GM12878 (cell line): ENCODE data around the gene NUDT12. TPM values are rescaled to one million over a fixed set of nuclear protein-coding genes. Genes with fewer than 3 reads are reported as not detected.

Experiments
- ATAC-seq: fragments of 200-7000 bp; cut with Tn5 transposase; 3 replicates; pipeline ENCODE4 v1.9.1; 2020; ENCODE audit warnings: mild to moderate bottlenecking, moderate library complexity
- BruUV-seq: library from RNA; stranded (reverse); fragments of 400-500 nt; replicated peaks from 2 replicates; lab custom pipeline; 2021; lab: Mats Ljungman, UMichigan
- CTCF ChIA-PET: fragments of 300-600 bp; sonication (Branson Sonifier 250); formaldehyde crosslinking; extraction: SDS; loops from one replicate; lab custom pipeline; 2021; ENCODE audit warnings: inconsistent platforms; lab: Yijun Ruan, JAX
- POLR2A ChIA-PET: fragments of 350-600 bp; formaldehyde crosslinking; extraction: SDS; loops from one replicate; lab custom pipeline; 2021; ENCODE audit warnings: inconsistent platforms; lab: Charles Lee
- RAD21 ChIA-PET: fragments of 300-600 bp; sonication (Branson Sonifier 250); formaldehyde crosslinking; loops from one replicate; lab custom pipeline; 2023; ENCODE audit warnings: antibody characterized with exemption; ENCODE audit not compliant: unreplicated experiment; lab: Charles Lee
- SMC1A ChIA-PET: fragments of 300-600 bp; sonication (Branson Sonifier 250); formaldehyde crosslinking; loops from one replicate; lab custom pipeline; 2023; ENCODE audit not compliant: unreplicated experiment, uncharacterized antibody; lab: Charles Lee
- DNase-seq: peaks from one replicate; pipeline ENCODE4 v3.0.0-alpha.2; 2011; ENCODE audit warnings: low read depth, low spot score
- FAIRE-seq: peaks from 3 replicates; lab custom pipeline; 2011; peaks lifted over from hg19 to GRCh38; lab: Jason Lieb, UNC
- H2AFZ ChIP-seq: 2 replicates; pipeline ENCODE4 v1.6.0; 2011; ENCODE audit warnings: low read depth, low read length, control low read depth; ENCODE audit not compliant: control insufficient read depth
- H3K27ac ChIP-seq: 2 replicates; pipeline ENCODE4 v1.5.1; 2011; ENCODE audit warnings: control low read depth; ENCODE audit not compliant: control insufficient read depth, insufficient read depth
- H3K27me3 ChIP-seq, 2 experiments: replicated peaks in 1 of 2; 2 replicates each; pipeline versions ENCODE4 v1.6.0 to v1.6.1; 2011; ENCODE audit warnings: low read length in 1 of 2; ENCODE audit not compliant: control insufficient read depth in 2 of 2, insufficient read depth in 2 of 2
- H3K36me3 ChIP-seq, 2 experiments: 2 replicates each; pipeline ENCODE4 v1.5.1; 2011; ENCODE audit warnings: low read length in 1 of 2; ENCODE audit not compliant: control insufficient read depth in 2 of 2, insufficient read depth in 2 of 2
- H3K4me1 ChIP-seq: 2 replicates; pipeline ENCODE4 v1.6.1; 2011; ENCODE audit warnings: mild to moderate bottlenecking, low read length, moderate library complexity, mixed read lengths; ENCODE audit not compliant: control insufficient read depth, insufficient read depth
- H3K4me2 ChIP-seq: 2 replicates; pipeline ENCODE4 v1.6.0; 2011; ENCODE audit warnings: control low read depth; ENCODE audit not compliant: control insufficient read depth, insufficient read depth
- H3K4me3 ChIP-seq: fragments of 200-600 bp; sonication (generic); 2 replicates; pipeline ENCODE4 v1.5.1; 2016
- H3K79me2 ChIP-seq: 2 replicates; pipeline ENCODE4 v1.6.0; 2011; ENCODE audit warnings: low read length; ENCODE audit not compliant: control insufficient read depth, insufficient read depth
- H3K9ac ChIP-seq: 2 replicates; pipeline ENCODE4 v1.8.0; 2011; ENCODE audit warnings: low read length, control low read depth, mixed read lengths; ENCODE audit not compliant: control insufficient read depth, insufficient read depth
- H3K9me3 ChIP-seq: replicated peaks from 3 replicates; pipeline ENCODE4 v1.5.1; 2011; ENCODE audit warnings: mild to moderate bottlenecking, low read length; ENCODE audit not compliant: control insufficient read depth, insufficient read depth
- H4K20me1 ChIP-seq: 2 replicates; pipeline ENCODE4 v1.6.0; 2011; ENCODE audit not compliant: control insufficient read depth, insufficient read depth
- ASH2L ChIP-seq: fragments of 300-600, 200-600 bp; sonication (generic); IDR thresholded peaks from 2 replicates; pipeline ENCODE4 v1.6.1; 2017; ENCODE audit warnings: low read depth, mild to moderate bottlenecking, borderline replicate concordance
- ATF7 ChIP-seq: fragments of 450-650 bp; IDR thresholded peaks from 2 replicates; pipeline ENCODE4 v1.6.1; 2016; ENCODE audit warnings: low read depth, mild to moderate bottlenecking
- KDM1A ChIP-seq: fragments of 200-600 bp; sonication (generic); IDR thresholded peaks from 2 replicates; pipeline ENCODE4 v1.6.1; 2016; ENCODE audit warnings: borderline replicate concordance
- NR2F1 ChIP-seq: fragments of 450-650 bp; conservative IDR thresholded peaks from 2 replicates; pipeline ENCODE4 v1.6.1; 2017; ENCODE audit warnings: mild to moderate bottlenecking
- POLR2AphosphoS5 ChIP-seq: IDR thresholded peaks from 2 replicates; pipeline ENCODE4 v1.6.1; 2011; ENCODE audit warnings: mild to moderate bottlenecking, low read length, inconsistent platforms
- SPI1 ChIP-seq: IDR thresholded peaks from 2 replicates; pipeline ENCODE4 v1.6.1; 2011; ENCODE audit warnings: low read depth, mild to moderate bottlenecking, low read length, moderate library complexity, borderline replicate concordance; ENCODE audit not compliant: insufficient read depth
- WGBS: methylation state at CpG from one replicate; pipeline ENCODE4 v1.1.6; 2016; ENCODE audit warnings: low lambda C conversion rate; ENCODE audit not compliant: insufficient replicate concordance, insufficient coverage; ENCODE audit errors: missing lambda C conversion rate; 5-methylcytosine and 5-hydroxymethylcytosine counted together
- in situ Hi-C: fragments of 300-500 bp; cut with MboI; formaldehyde crosslinking; loops from 9 replicates; pipeline ENCODE4 v1.14.3; 2018; ENCODE audit warnings: mixed read lengths
- intact Hi-C: fragments of 100-400 bp; cut with micrococcal nuclease; formaldehyde crosslinking; loops from one replicate; pipeline ENCODE4 v1.14.2; 2022; ENCODE audit not compliant: unreplicated experiment
- polyA plus RNA-seq, 11 experiments: library from polyadenylated mRNA; depleted of rRNA in 4 of 11; unstranded in 6 of 11; stranded (reverse) in 5 of 11; fragments of >200 nt; fragmentation: Nextera tagmentation in 4 of 11; fragmentation: Illumina TruSeq in 1 of 11; extraction: Ambion mirVana in 4 of 11; extraction: Trizol in 1 of 11; gene quantifications; 1 replicate in 1 of 11; 2 replicates in 10 of 11; pipeline versions ENCODE4 v1.2.1 to v1.2.3, GENCODE V29; 2011 to 2016; ENCODE audit warnings: inconsistent platforms in 2 of 11, missing spikeins in 2 of 11, low read depth in 1 of 11
- total RNA-seq, 4 experiments: library from RNA; depleted of rRNA in 3 of 4; stranded (reverse); fragments of >200 nt in 3 of 4; fragmentation: Illumina TruSeq in 1 of 4; extraction: Trizol in 1 of 4; gene quantifications; 2 replicates each; pipeline versions ENCODE4 v1.2.1 to v1.2.3, GENCODE V29; 2013 to 2021
- TF ChIP-seq, protein P1 (sequence below): fragments of 450-650 bp; IDR thresholded peaks from 2 replicates; pipeline ENCODE4 v1.6.1; 2017; ENCODE audit warnings: mild to moderate bottlenecking, moderate library complexity
- TF ChIP-seq, protein P2 (sequence below): IDR thresholded peaks from 2 replicates; pipeline ENCODE4 v1.6.1; 2012; ENCODE audit warnings: low read depth, low read length, improper control_type of control experiment
- TF ChIP-seq, protein P3 (sequence below): fragments of 150-350 bp; IDR thresholded peaks from 2 replicates; pipeline ENCODE4 v1.6.1; 2014; ENCODE audit warnings: mild to moderate bottlenecking, low read depth, low read length

Gene NUDT12
- total and polyA plus RNA-seq, 10 of the 15 experiments (the other 5 are each of a cell fraction or from before 2014, with no cell fraction given): 2.9 to 9.0 (median 5.2) TPM

- TF ChIP-seq, protein P1, sequence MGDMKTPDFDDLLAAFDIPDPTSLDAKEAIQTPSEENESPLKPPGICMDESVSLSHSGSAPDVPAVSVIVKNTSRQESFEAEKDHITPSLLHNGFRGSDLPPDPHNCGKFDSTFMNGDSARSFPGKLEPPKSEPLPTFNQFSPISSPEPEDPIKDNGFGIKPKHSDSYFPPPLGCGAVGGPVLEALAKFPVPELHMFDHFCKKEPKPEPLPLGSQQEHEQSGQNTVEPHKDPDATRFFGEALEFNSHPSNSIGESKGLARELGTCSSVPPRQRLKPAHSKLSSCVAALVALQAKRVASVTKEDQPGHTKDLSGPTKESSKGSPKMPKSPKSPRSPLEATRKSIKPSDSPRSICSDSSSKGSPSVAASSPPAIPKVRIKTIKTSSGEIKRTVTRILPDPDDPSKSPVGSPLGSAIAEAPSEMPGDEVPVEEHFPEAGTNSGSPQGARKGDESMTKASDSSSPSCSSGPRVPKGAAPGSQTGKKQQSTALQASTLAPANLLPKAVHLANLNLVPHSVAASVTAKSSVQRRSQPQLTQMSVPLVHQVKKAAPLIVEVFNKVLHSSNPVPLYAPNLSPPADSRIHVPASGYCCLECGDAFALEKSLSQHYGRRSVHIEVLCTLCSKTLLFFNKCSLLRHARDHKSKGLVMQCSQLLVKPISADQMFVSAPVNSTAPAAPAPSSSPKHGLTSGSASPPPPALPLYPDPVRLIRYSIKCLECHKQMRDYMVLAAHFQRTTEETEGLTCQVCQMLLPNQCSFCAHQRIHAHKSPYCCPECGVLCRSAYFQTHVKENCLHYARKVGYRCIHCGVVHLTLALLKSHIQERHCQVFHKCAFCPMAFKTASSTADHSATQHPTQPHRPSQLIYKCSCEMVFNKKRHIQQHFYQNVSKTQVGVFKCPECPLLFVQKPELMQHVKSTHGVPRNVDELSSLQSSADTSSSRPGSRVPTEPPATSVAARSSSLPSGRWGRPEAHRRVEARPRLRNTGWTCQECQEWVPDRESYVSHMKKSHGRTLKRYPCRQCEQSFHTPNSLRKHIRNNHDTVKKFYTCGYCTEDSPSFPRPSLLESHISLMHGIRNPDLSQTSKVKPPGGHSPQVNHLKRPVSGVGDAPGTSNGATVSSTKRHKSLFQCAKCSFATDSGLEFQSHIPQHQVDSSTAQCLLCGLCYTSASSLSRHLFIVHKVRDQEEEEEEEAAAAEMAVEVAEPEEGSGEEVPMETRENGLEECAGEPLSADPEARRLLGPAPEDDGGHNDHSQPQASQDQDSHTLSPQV: no peak
Measured at GRCh38 chr5:103510851-103511553, 51.6 kb downstream of the NUDT12 start (continued).

GRCh38 chr5:103505581-103506305 is 56.8 kb downstream of the NUDT12 start:
- no peaks in the 10 kb centered on the region; a peak in 1 of 4 replicates for H3K27me3 ChIP-seq
- H3K4me2 ChIP-seq: no peak overlapping the region
- no peaks in the 10 kb centered on the region for H3K79me2 ChIP-seq
- POLR2A ChIA-PET: no interaction called here
- no TSS peak for BruUV-seq
- no peak overlapping the region for H3K27ac ChIP-seq
- TF ChIP-seq, protein P2, sequence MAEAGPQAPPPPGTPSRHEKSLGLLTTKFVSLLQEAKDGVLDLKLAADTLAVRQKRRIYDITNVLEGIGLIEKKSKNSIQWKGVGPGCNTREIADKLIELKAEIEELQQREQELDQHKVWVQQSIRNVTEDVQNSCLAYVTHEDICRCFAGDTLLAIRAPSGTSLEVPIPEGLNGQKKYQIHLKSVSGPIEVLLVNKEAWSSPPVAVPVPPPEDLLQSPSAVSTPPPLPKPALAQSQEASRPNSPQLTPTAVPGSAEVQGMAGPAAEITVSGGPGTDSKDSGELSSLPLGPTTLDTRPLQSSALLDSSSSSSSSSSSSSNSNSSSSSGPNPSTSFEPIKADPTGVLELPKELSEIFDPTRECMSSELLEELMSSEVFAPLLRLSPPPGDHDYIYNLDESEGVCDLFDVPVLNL: no peak
- TF ChIP-seq POLR2AphosphoS5: no peak
- TF ChIP-seq ASH2L: no peak
- TF ChIP-seq NR2F1: no peak
- no peak for TF ChIP-seq SPI1
- TF ChIP-seq ATF7: no peak
- TF ChIP-seq, protein P3, sequence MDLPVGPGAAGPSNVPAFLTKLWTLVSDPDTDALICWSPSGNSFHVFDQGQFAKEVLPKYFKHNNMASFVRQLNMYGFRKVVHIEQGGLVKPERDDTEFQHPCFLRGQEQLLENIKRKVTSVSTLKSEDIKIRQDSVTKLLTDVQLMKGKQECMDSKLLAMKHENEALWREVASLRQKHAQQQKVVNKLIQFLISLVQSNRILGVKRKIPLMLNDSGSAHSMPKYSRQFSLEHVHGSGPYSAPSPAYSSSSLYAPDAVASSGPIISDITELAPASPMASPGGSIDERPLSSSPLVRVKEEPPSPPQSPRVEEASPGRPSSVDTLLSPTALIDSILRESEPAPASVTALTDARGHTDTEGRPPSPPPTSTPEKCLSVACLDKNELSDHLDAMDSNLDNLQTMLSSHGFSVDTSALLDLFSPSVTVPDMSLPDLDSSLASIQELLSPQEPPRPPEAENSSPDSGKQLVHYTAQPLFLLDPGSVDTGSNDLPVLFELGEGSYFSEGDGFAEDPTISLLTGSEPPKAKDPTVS: no peak
- TF ChIP-seq KDM1A: no peak
- DNase-seq (no peak), FAIRE-seq (no peak), ATAC-seq (no peak)
- H3K4me3 ChIP-seq: no peak overlapping the region
- RAD21 ChIA-PET: interaction anchor here (0.7 kb wide), 1 partner anchor 8 kb away, joined by 3 read pairs; no protein-coding TSS in a partner anchor
- in situ Hi-C loops: no loop called here
- intact Hi-C loops: no loop called here
- no peaks in the 10 kb centered on the region for H3K9me3 ChIP-seq
- no peaks in the 10 kb centered on the region for H3K36me3 ChIP-seq
- 44% methylated on average over 3 of the region's 3 CpGs for WGBS
- no peaks in the 10 kb centered on the region for H4K20me1 ChIP-seq
- CTCF ChIA-PET: no interaction called here
- no peak overlapping the region for H3K9ac ChIP-seq
- H3K4me1 ChIP-seq: no peaks in the 10 kb centered on the region
- SMC1A ChIA-PET: no interaction called here
- no peak overlapping the region for H2AFZ ChIP-seq
